Neural cell (in vitro differentiated cells): ENCODE measurements around the gene SHANK1. TPM values are rescaled to one million over a fixed set of nuclear protein-coding genes. Genes with fewer than 3 reads are reported as not detected.
"Not testable (repeated sequence)": the region's sequence is repeated elsewhere in the genome, so short reads cannot be mapped to it uniquely, and the experiment has no call there.

Source experiments
- H2AFZ ChIP-seq: fragments of 200-600, 300-800 bp; sonication (generic), shearing (Covaris generic); 2 replicates; pipeline ENCODE4 v1.6.0; 2014; ENCODE audit warnings: low read depth, mild to moderate bottlenecking, antibody characterized with exemption, low read length, moderate library complexity
- H3F3A ChIP-seq: fragments of 200-600 bp; shearing (Covaris generic); 2 replicates; pipeline ENCODE4 v1.6.1; 2016; ENCODE audit warnings: mild to moderate bottlenecking, moderate library complexity, mixed read lengths, antibody characterized with exemption, low read length; ENCODE audit not compliant: insufficient read depth, poor library complexity, severe bottlenecking
- H3K27ac ChIP-seq: fragments of 200-600, 300-800 bp; sonication (generic), shearing (Covaris generic); 2 replicates; pipeline ENCODE4 v1.5.1; 2014; ENCODE audit warnings: mild to moderate bottlenecking, low read length, moderate library complexity
- H3K27me3 ChIP-seq: fragments of 300-800, 200-600 bp; sonication (generic), shearing (Covaris generic); 2 replicates; pipeline ENCODE4 v1.6.0; 2014; ENCODE audit warnings: mild to moderate bottlenecking, low read depth, low read length, moderate library complexity; ENCODE audit not compliant: insufficient read depth
- H3K36me3 ChIP-seq: fragments of 300-800, 200-600 bp; sonication (generic), shearing (Covaris generic); 2 replicates; pipeline ENCODE4 v1.5.1; 2014; ENCODE audit warnings: mild to moderate bottlenecking, antibody characterized with exemption, low read length, moderate library complexity; ENCODE audit not compliant: insufficient read depth
- H3K4me2 ChIP-seq: fragments of 300-800, 200-600 bp; sonication (generic), shearing (Covaris generic); 2 replicates; pipeline ENCODE4 v1.6.0; 2014; ENCODE audit warnings: mild to moderate bottlenecking, low read length
- H3K4me3 ChIP-seq: fragments of 300-800, 200-600 bp; sonication (generic), shearing (Covaris generic); 2 replicates; pipeline ENCODE4 v1.5.1; 2014; ENCODE audit warnings: mild to moderate bottlenecking, low read length, moderate library complexity
- H3K79me2 ChIP-seq: fragments of 200-600 bp; shearing (Covaris generic); replicated peaks from 2 replicates; pipeline ENCODE4 v1.6.0; 2014; ENCODE audit warnings: mild to moderate bottlenecking, low read length, moderate library complexity; ENCODE audit not compliant: insufficient read depth
- H3K9ac ChIP-seq: fragments of 300-800, 200-600 bp; sonication (generic), shearing (Covaris generic); 2 replicates; pipeline ENCODE4 v1.6.1; 2016; ENCODE audit warnings: mild to moderate bottlenecking, low read length, mixed read lengths
- H3K9me2 ChIP-seq: fragments of 200-600 bp; shearing (Covaris generic); 2 replicates; pipeline ENCODE4 v1.6.1; 2016; ENCODE audit warnings: mild to moderate bottlenecking, low read length, mixed read lengths; ENCODE audit not compliant: insufficient read depth
- H3K9me3 ChIP-seq: fragments of 200-600, 300-800 bp; sonication (generic), shearing (Covaris generic); 2 replicates; pipeline ENCODE4 v1.6.1; 2016; ENCODE audit warnings: mild to moderate bottlenecking, mixed run types, low read length, moderate library complexity, mixed read lengths
- H4K20me1 ChIP-seq: fragments of 200-600 bp; shearing (Covaris generic); 2 replicates; pipeline ENCODE4 v1.6.1; 2016; ENCODE audit warnings: mild to moderate bottlenecking, mixed run types; ENCODE audit not compliant: insufficient read depth
- CTCF ChIP-seq: fragments of 450-650 bp; IDR thresholded peaks from 2 replicates; pipeline ENCODE4 v1.5.1; 2014; ENCODE audit warnings: antibody characterized with exemption, mild to moderate bottlenecking, moderate library complexity; ENCODE audit not compliant: poor library complexity, severe bottlenecking
- EP300 ChIP-seq: fragments of 450-650 bp; conservative IDR thresholded peaks from 2 replicates; pipeline ENCODE4 v1.6.1; 2014; ENCODE audit warnings: antibody characterized with exemption, mild to moderate bottlenecking, moderate library complexity; ENCODE audit not compliant: poor library complexity, severe bottlenecking
- EZH2 ChIP-seq: fragments of 200-600, 300-800 bp; shearing (Covaris generic), sonication (generic); IDR thresholded peaks from 2 replicates; pipeline ENCODE4 v1.6.1; 2014; ENCODE audit warnings: antibody characterized with exemption, low read length, borderline replicate concordance, mild to moderate bottlenecking; ENCODE audit not compliant: insufficient read depth, poor library complexity, severe bottlenecking
- MXI1 ChIP-seq: fragments of 450-650 bp; conservative IDR thresholded peaks from 2 replicates; pipeline ENCODE4 v1.6.1; 2014; ENCODE audit warnings: antibody characterized with exemption, mild to moderate bottlenecking; ENCODE audit not compliant: poor library complexity, severe bottlenecking
- POLR2AphosphoS5 ChIP-seq: IDR thresholded peaks from 2 replicates; pipeline ENCODE4 v1.6.1; 2012
- RAD21 ChIP-seq: fragments of 450-650 bp; conservative IDR thresholded peaks from 2 replicates; pipeline ENCODE4 v1.6.1; 2014; ENCODE audit warnings: antibody characterized with exemption, mild to moderate bottlenecking, moderate library complexity
- REST ChIP-seq: IDR thresholded peaks from 2 replicates; pipeline ENCODE4 v1.6.1; 2012; ENCODE audit warnings: borderline replicate concordance
- SMC3 ChIP-seq: fragments of 450-650 bp; conservative IDR thresholded peaks from 2 replicates; pipeline ENCODE4 v1.6.1; 2014; ENCODE audit warnings: antibody characterized with exemption, mild to moderate bottlenecking, moderate library complexity; ENCODE audit not compliant: poor library complexity
- TAF1 ChIP-seq: IDR thresholded peaks from 2 replicates; pipeline ENCODE4 v1.6.1; 2012; ENCODE audit warnings: low read depth
- polyA plus RNA-seq: library from polyadenylated mRNA; depleted of rRNA; stranded (reverse); fragments of >200 nt; gene quantifications from 2 replicates; pipeline ENCODE4 v1.2.3, GENCODE V29; 2014

The SHANK1 gene
- polyA plus RNA-seq, 1 donor from 2014 or later = 7.9 TPM

GRCh38 chr19:50626011-50626410 lies 93.6 kb downstream of the SHANK1 start:
- no peaks in the 10 kb centered on the region for H4K20me1 ChIP-seq
- H3K36me3 ChIP-seq = no peaks in the 10 kb centered on the region
- no peak overlapping the region for H3K4me2 ChIP-seq
- no peaks in the 10 kb centered on the region for H3K79me2 ChIP-seq
- H3K27me3 ChIP-seq = no peaks in the 10 kb centered on the region
- TF ChIP-seq RAD21 = no peak
- no peak for TF ChIP-seq EZH2
- no peak for TF ChIP-seq CTCF
- no peak for TF ChIP-seq REST
- no peak for TF ChIP-seq MXI1
- no peak for TF ChIP-seq EP300
- no peak for TF ChIP-seq SMC3
- TF ChIP-seq POLR2AphosphoS5 = no peak
- no peak for TF ChIP-seq TAF1
- H3K9ac ChIP-seq = no peak overlapping the region
- H3K9me2 ChIP-seq = no peaks in the 10 kb centered on the region
- no peaks in the 10 kb centered on the region for H3K9me3 ChIP-seq
- no peaks in the 10 kb centered on the region for H3F3A ChIP-seq
- H3K27ac ChIP-seq = no peak overlapping the region
- H3K4me3 ChIP-seq = no peak overlapping the region
- no peak overlapping the region for H2AFZ ChIP-seq

GRCh38 chr19:50624949-50625600 lies 94.5 kb downstream of the SHANK1 start:
- Histone ChIP-seq H3K27ac (no peak overlapping the region), H3K9me2 (no peaks in the 10 kb centered on the region), H3K9me3 (no peaks in the 10 kb centered on the region), H3K27me3 (no peaks in the 10 kb centered on the region), H3K9ac (no peak overlapping the region), H3K79me2 (no peaks in the 10 kb centered on the region), H3F3A (no peaks in the 10 kb centered on the region), H2AFZ (no peak overlapping the region), H4K20me1 (no peaks in the 10 kb centered on the region), H3K36me3 (no peaks in the 10 kb centered on the region), H3K4me3 (no peak overlapping the region), H3K4me2 (no peak overlapping the region)
- TF ChIP-seq MXI1 (no peak), CTCF (no peak), RAD21 (no peak), POLR2AphosphoS5 (no peak), SMC3 (no peak), REST (no peak), EZH2 (no peak), EP300 (no peak)

- H2AFZ ChIP-seq, H3K4me3 ChIP-seq, H3K79me2 ChIP-seq, H3K27ac ChIP-seq, H3K4me2 ChIP-seq, H3K9me3 ChIP-seq, H3F3A ChIP-seq, H3K9me2 ChIP-seq, H3K27me3 ChIP-seq, H3K9ac ChIP-seq, H3K36me3 ChIP-seq, H4K20me1 ChIP-seq: not testable (repeated sequence)
These were observed 99.2 kb downstream of the SHANK1 start for GRCh38 chr19:50620394-50620906.
